ENCODE results near the gene POLR2F. TPM values are rescaled to one million over a fixed set of nuclear protein-coding genes. Genes with fewer than 3 reads are reported as not detected.

The POLR2F gene
- total RNA-seq, 2 donors from 2014 or later: 51.1 to 60.2 TPM

DNA sequence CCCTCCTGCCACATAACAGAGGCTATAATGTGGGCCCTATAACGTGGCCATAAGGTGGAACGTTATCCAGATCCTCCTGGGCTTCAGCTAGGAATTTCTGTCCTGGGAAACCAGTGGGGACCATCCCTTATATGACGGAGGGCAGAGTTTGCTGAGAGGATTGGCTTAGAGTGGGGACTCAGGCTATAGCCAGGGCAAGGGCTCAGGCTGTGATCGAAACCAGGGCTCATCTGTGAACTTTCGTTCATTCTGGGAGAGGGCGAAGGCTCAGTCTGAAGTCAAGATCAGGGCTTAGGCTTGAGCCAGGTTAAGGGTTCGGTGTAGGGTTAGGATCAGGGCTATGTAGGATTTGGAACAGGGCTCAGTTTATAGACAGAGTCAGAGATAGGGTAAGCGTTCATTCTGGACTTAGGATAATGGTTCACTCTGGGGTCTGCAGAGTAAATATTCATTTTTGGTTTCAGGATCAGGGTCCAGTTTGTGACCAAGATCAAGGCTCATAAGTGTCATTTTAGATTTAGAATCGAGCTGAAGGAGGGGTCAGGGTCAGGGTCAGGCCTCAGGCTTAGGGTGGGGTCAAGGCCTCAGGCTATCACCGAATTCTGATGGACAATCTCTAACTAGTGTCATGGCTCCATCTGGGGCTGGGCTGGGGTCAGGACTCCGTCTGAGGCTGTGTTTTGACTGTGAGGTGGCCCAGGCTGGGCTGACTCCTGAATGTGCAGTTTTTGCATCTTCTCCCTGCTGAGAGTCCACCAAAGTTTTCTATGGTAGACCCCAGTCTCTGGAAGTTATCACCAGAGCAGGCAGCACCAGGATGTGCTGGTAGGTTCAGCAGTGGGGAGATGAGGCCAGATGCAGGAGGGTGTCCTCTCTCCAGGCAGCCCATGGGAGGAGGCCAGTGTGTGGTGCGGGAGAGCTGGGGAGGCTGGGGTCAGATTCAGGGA is 64.7 kb downstream of the POLR2F start:
- intact Hi-C loops (cut with DNase I, micrococcal nuclease): no loop called here
- DNase-seq: no peak
- no peak for ATAC-seq

Small RNA genes within 50 kb of the gene (microRNA-seq; reads per million reads assigned to microRNA genes)
- gene MIR4534: 0 reads per million in 2 donors
- gene MIR6820: 0.53 to 2.7 reads per million in 2 donors

Other genes starting within 250 kb of the POLR2F start
- gene GCAT, start 145.8 kb upstream of the POLR2F start, total RNA-seq: 10 to 100 TPM; 10.2 to 10.6 TPM
- not detected for gene GALR3, start 130.3 kb upstream of the POLR2F start, total RNA-seq
- 10 to 100 TPM; 21.1 to 25.6 TPM for gene ANKRD54, start 109.4 kb upstream of the POLR2F start, total RNA-seq
- 100 to 1,000 TPM; 362 to 388 TPM for gene EIF3L, start 104.3 kb upstream of the POLR2F start, total RNA-seq
- 10 to 100 TPM; 26.6 to 32.6 TPM for gene MICALL1, start 47.4 kb upstream of the POLR2F start, total RNA-seq
- not detected for gene C22orf23, start 98 bp upstream of the POLR2F start, total RNA-seq
- 1 to 10 TPM; 1.5 to 3.7 TPM for gene SOX10, start 30.9 kb downstream of the POLR2F start, total RNA-seq
- 10 to 100 TPM; 34.3 to 40.4 TPM for gene PICK1, start 103.7 kb downstream of the POLR2F start, total RNA-seq
- not detected for gene SLC16A8, start 130.5 kb downstream of the POLR2F start, total RNA-seq
- 10 to 100 TPM; 61.2 to 84.6 TPM for gene BAIAP2L2, start 157.0 kb downstream of the POLR2F start, total RNA-seq
- gene PLA2G6, start 228.1 kb downstream of the POLR2F start, total RNA-seq: 10 to 100 TPM; 21.2 to 24.9 TPM
- gene MAFF, start 248.3 kb downstream of the POLR2F start, total RNA-seq: 10 to 100 TPM; 18.0 to 22.2 TPM

All from left colon (tissue), 2 donors.